ENCODE measurements around the gene IGFL2. TPM values are rescaled to one million over a fixed set of nuclear protein-coding genes. Genes with fewer than 3 reads are reported as not detected.

IGFL2 gene
- total and polyA plus RNA-seq, 4 donors: 0.08 TPM; not detected in 3

DNA sequence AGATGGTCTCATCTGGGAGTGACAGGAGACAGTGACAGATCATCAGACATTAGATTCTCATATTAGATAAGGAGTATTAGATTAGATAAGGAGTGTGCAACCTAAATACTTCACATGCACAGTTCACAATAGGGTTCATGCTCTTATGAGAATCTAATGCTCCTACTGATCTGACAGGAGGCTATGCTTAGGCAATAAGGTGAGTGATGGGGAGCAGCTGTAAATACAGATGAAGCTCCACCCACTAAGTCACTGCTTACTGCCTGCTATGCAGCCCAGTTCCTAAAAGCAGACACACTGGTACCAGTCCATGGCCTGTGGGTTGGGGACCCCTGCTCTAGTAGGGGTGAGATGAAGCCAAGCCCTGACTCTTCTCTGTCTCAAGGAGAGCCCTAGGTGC, 13.5 kb upstream of the IGFL2 start:
- peaks cover 0 to 6% (median 0%) of the 10 kb centered on the region in 4 donors for H3K27me3 ChIP-seq (ENCODE audit: control insufficient read depth in 4 of 4, insufficient read depth in 4 of 4, low read length in 3 of 4)
- no peak overlapping the region for H3K4me3 ChIP-seq (ENCODE audit: low read depth in 1 of 3, low read length in 3 of 3)
- H3K36me3 ChIP-seq (ENCODE audit: control insufficient read depth in 4 of 4, insufficient read depth in 3 of 4, low read depth in 1 of 4, low read length in 3 of 4): no peaks in the 10 kb centered on the region
- H3K27ac ChIP-seq (ENCODE audit: low read depth in 1 of 2, low read length in 2 of 2): no peak overlapping the region
- DNase-seq (ENCODE audit: low spot score): no peak
- no peaks in the 10 kb centered on the region for H3K4me1 ChIP-seq (ENCODE audit: control insufficient read depth in 4 of 4, insufficient read depth in 4 of 4, low read length in 3 of 4)
- H3K9ac ChIP-seq (ENCODE audit: low read depth in 1 of 2, low read length in 2 of 2): no peak overlapping the region
- TF ChIP-seq JUND (IDR thresholded peaks at IDR 0.05): no peak
- TF ChIP-seq RXRA (IDR thresholded peaks at IDR 0.05): no peak
- TF ChIP-seq EGR1 (IDR thresholded peaks at IDR 0.05; ENCODE audit: low read depth in 2 of 2): no peak
- H3K9me3 ChIP-seq (ENCODE audit: control insufficient read depth in 4 of 4, low read length in 3 of 4): no peaks in the 10 kb centered on the region

DNA sequence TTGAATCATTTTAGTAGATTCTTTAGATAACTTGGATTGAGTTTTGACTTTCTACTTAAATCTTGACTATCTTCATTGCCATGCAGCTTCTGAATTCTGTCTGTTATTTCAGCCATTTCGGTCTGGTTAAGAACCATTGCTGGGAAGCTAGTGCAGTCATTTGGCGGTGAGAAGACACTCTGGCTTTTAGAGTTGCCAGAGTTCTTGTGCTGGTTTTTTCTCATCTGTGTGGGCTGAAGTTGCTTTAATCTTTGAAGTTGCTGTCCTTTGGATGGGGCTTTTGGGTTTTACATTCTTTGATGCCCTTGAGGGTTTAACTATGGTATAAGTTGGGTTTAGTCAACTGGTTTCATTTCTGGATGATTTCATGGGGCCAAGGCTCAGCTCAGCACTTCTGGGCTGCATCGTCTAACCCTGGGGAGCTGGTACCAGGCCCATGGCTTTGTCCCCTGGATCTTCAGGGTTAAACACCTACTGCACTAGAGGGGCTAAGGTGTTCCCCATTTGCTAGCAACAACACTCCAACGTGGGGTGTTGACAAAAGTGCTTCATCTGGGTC, 10.0 kb upstream of the IGFL2 start:
- no peaks in the 10 kb centered on the region for H3K9me3 ChIP-seq (ENCODE audit: control insufficient read depth in 4 of 4, low read length in 3 of 4)
- H3K27ac ChIP-seq (ENCODE audit: low read depth in 1 of 2, low read length in 2 of 2): no peak overlapping the region
- TF ChIP-seq RAD21 (IDR thresholded peaks at IDR 0.05): no peak
- no peak for TF ChIP-seq SP1 (IDR thresholded peaks at IDR 0.05)
- TF ChIP-seq HNF4A (conservative IDR thresholded peaks at IDR 0.05): no peak
- TF ChIP-seq, protein P1, sequence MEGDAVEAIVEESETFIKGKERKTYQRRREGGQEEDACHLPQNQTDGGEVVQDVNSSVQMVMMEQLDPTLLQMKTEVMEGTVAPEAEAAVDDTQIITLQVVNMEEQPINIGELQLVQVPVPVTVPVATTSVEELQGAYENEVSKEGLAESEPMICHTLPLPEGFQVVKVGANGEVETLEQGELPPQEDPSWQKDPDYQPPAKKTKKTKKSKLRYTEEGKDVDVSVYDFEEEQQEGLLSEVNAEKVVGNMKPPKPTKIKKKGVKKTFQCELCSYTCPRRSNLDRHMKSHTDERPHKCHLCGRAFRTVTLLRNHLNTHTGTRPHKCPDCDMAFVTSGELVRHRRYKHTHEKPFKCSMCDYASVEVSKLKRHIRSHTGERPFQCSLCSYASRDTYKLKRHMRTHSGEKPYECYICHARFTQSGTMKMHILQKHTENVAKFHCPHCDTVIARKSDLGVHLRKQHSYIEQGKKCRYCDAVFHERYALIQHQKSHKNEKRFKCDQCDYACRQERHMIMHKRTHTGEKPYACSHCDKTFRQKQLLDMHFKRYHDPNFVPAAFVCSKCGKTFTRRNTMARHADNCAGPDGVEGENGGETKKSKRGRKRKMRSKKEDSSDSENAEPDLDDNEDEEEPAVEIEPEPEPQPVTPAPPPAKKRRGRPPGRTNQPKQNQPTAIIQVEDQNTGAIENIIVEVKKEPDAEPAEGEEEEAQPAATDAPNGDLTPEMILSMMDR (IDR thresholded peaks at IDR 0.05; ENCODE audit: low read depth, low read length, missing input control): no peak
- no peak for TF ChIP-seq GABPA (IDR thresholded peaks at IDR 0.05 in 1 of 2, conservative IDR thresholded peaks at IDR 0.05 in 1 of 2)
- TF ChIP-seq RXRA (IDR thresholded peaks at IDR 0.05): no peak
- no peak for TF ChIP-seq TAF1 (conservative IDR thresholded peaks at IDR 0.05)
- H3K9ac ChIP-seq (ENCODE audit: low read depth in 1 of 2, low read length in 2 of 2): no peak overlapping the region
- H3K27me3 ChIP-seq (ENCODE audit: control insufficient read depth in 4 of 4, insufficient read depth in 4 of 4, low read length in 3 of 4): peaks cover 0 to 6% (median 0%) of the 10 kb centered on the region in 4 donors
- no peak for DNase-seq (ENCODE audit: low spot score)
- H3K4me3 ChIP-seq (ENCODE audit: low read depth in 1 of 3, low read length in 3 of 3): no peak overlapping the region
- H3K36me3 ChIP-seq (ENCODE audit: control insufficient read depth in 4 of 4, insufficient read depth in 3 of 4, low read depth in 1 of 4, low read length in 3 of 4): no peaks in the 10 kb centered on the region
- no peaks in the 10 kb centered on the region for H3K4me1 ChIP-seq (ENCODE audit: control insufficient read depth in 4 of 4, insufficient read depth in 4 of 4, low read length in 3 of 4)
- WGBS: 74% methylated on average over 4 of the region's 4 CpGs

DNA sequence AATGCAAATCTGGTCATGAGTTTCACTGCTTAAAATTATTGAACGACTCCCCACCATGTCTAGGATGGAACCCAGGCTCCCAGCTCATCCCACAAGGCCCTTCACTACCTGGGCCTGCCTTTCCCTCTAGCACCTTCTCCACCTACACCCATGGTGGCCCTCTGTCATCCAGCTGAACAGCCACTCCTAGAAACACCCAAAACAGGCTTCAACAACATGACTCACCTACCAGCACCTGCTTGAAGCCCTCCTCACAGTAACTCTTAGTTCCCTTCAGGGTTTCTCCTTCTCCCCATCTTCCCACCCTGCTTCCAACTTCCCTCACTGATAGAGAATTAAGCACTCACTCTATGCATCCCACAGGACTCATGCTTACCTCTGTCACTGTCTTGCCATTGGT, 6.6 kb upstream of the IGFL2 start:
- Histone ChIP-seq H3K9me3 (ENCODE audit: control insufficient read depth in 4 of 4, low read length in 3 of 4) (no peaks in the 10 kb centered on the region), H3K27me3 (ENCODE audit: control insufficient read depth in 4 of 4, insufficient read depth in 4 of 4, low read length in 3 of 4) (peaks cover 0 to 4% (median 0%) of the 10 kb centered on the region in 4 donors), H3K36me3 (ENCODE audit: control insufficient read depth in 4 of 4, insufficient read depth in 3 of 4, low read depth in 1 of 4, low read length in 3 of 4) (no peaks in the 10 kb centered on the region), H3K9ac (ENCODE audit: low read depth in 1 of 2, low read length in 2 of 2) (no peak overlapping the region), H3K27ac (ENCODE audit: low read depth in 1 of 2, low read length in 2 of 2) (no peak overlapping the region), H3K4me3 (ENCODE audit: low read depth in 1 of 3, low read length in 3 of 3) (no peak overlapping the region), H3K4me1 (ENCODE audit: control insufficient read depth in 4 of 4, insufficient read depth in 4 of 4, low read length in 3 of 4) (no peaks in the 10 kb centered on the region)
- 53% methylated on average over 1 of the region's 1 CpG for WGBS
- TF ChIP-seq, protein P1 (IDR thresholded peaks at IDR 0.05; ENCODE audit: low read depth, low read length, missing input control): no peak
- TF ChIP-seq, protein P2, sequence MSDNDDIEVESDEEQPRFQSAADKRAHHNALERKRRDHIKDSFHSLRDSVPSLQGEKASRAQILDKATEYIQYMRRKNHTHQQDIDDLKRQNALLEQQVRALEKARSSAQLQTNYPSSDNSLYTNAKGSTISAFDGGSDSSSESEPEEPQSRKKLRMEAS (IDR thresholded peaks at IDR 0.05): no peak
- DNase-seq (ENCODE audit: low spot score): no peak
